HFFc6 (cell line): Measurements from ENCODE around the gene MSH5. TPM values are rescaled to one million over a fixed set of nuclear protein-coding genes. Genes with fewer than 3 reads are reported as not detected.

Source experiments
- DNase-seq: peaks from one replicate; pipeline ENCODE4 v3.0.0-alpha.2; 2018
- H3K27ac Mint-ChIP-seq: 2 replicates; pipeline ENCODE4 v1.8.0; 2020; ENCODE audit warnings: mild to moderate bottlenecking, mixed read lengths
- H3K27me3 Mint-ChIP-seq: 2 replicates; pipeline ENCODE4 v1.8.0; 2021; ENCODE audit warnings: mild to moderate bottlenecking, moderate library complexity, mixed read lengths; ENCODE audit not compliant: insufficient read depth
- H3K36me3 Mint-ChIP-seq: 2 replicates; pipeline ENCODE4 v1.8.0; 2021; ENCODE audit warnings: low read depth, mixed read lengths
- H3K4me1 Mint-ChIP-seq: 2 replicates; pipeline ENCODE4 v1.8.0; 2020; ENCODE audit warnings: low read depth, mixed read lengths
- H3K4me3 Mint-ChIP-seq: 2 replicates; pipeline ENCODE4 v1.8.0; 2020; ENCODE audit warnings: mild to moderate bottlenecking, moderate library complexity, mixed read lengths
- H3K9me3 Mint-ChIP-seq: 2 replicates; pipeline ENCODE4 v1.8.0; 2020; ENCODE audit warnings: mild to moderate bottlenecking, mixed read lengths
- total RNA-seq, 6 experiments: library from RNA; stranded (reverse); fragmentation: NEBNext Ultra II Directional; extraction: Animal tissue kit (Norgen Biotek cat#: 25700); gene quantifications; 2 replicates in 1 of 6; 3 replicates in 5 of 6; pipeline ENCODE4 v1.2.3, GENCODE V29; 2021
- TF ChIP-seq, protein P1 (sequence below): fragments of 200-600 bp; sonication (generic); IDR thresholded peaks from 2 replicates; pipeline ENCODE4 v1.5.0; 2021; ENCODE audit warnings: antibody characterized with exemption, mild to moderate bottlenecking

The MSH5 gene
- total RNA-seq, 6 experiments from 2014 or later: 7.4 to 14.8 (median 12.6) TPM

DNA sequence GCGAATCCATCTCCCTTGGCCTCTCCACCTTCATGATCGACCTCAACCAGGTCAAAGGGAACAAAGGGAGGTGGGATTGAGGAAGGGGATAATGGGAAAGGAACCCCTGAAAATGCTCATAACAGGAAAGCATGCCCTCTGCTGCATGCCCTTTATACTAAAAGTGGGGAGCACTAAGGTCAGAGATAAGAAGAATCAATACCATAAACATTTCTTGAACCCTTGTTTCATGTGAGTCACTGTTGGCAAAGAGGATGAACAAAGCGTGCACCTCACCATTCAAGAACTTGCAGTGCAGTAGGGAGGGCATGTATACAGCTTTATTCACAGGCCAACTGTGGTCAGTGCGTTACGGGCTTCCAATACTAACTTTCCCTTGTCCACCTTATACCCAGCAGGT lies 21.0 kb downstream of the MSH5 start:
- no peak for DNase-seq
- no peak overlapping the region for H3K27ac Mint-ChIP-seq

DNA sequence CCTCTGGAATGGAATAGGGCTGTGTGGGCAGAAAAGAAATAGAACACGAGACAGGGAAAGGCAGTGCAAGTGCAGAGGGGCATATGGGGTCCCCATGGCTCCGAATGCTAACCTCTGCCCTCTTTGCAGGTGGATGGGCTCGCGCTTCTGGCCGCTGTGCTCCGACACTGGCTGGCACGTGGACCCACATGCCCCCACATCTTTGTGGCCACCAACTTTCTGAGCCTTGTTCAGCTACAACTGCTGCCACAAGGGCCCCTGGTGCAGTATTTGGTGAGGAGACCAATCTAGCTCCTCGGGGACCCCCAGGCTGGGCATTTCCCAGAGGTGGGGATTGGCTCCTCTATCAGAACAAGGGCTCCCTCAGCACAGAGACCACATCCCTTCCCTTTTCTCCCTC lies 21.5 kb downstream of the MSH5 start:
- TF ChIP-seq, protein P1, sequence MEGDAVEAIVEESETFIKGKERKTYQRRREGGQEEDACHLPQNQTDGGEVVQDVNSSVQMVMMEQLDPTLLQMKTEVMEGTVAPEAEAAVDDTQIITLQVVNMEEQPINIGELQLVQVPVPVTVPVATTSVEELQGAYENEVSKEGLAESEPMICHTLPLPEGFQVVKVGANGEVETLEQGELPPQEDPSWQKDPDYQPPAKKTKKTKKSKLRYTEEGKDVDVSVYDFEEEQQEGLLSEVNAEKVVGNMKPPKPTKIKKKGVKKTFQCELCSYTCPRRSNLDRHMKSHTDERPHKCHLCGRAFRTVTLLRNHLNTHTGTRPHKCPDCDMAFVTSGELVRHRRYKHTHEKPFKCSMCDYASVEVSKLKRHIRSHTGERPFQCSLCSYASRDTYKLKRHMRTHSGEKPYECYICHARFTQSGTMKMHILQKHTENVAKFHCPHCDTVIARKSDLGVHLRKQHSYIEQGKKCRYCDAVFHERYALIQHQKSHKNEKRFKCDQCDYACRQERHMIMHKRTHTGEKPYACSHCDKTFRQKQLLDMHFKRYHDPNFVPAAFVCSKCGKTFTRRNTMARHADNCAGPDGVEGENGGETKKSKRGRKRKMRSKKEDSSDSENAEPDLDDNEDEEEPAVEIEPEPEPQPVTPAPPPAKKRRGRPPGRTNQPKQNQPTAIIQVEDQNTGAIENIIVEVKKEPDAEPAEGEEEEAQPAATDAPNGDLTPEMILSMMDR: no peak
- peaks cover 25% of the 10 kb centered on the region for H3K4me1 Mint-ChIP-seq
- H3K9me3 Mint-ChIP-seq: no peaks in the 10 kb centered on the region
- DNase-seq: no peak
- H3K27me3 Mint-ChIP-seq: no peaks in the 10 kb centered on the region
- no peak overlapping the region for H3K27ac Mint-ChIP-seq
- H3K36me3 Mint-ChIP-seq: peaks cover 7% of the 10 kb centered on the region; the same call in 1 of the 2 replicates
- H3K4me3 Mint-ChIP-seq: no peak overlapping the region

More for the DNA sequence above, 21.0 kb downstream of the MSH5 start:
- H3K27me3 Mint-ChIP-seq: no peaks in the 10 kb centered on the region
- no peaks in the 10 kb centered on the region for H3K9me3 Mint-ChIP-seq
- H3K36me3 Mint-ChIP-seq: peaks cover 7% of the 10 kb centered on the region; the same call in 1 of the 2 replicates
- H3K4me1 Mint-ChIP-seq: peaks cover 19% of the 10 kb centered on the region
- H3K4me3 Mint-ChIP-seq: no peak overlapping the region
- TF ChIP-seq, protein P1: no peak

DNA sequence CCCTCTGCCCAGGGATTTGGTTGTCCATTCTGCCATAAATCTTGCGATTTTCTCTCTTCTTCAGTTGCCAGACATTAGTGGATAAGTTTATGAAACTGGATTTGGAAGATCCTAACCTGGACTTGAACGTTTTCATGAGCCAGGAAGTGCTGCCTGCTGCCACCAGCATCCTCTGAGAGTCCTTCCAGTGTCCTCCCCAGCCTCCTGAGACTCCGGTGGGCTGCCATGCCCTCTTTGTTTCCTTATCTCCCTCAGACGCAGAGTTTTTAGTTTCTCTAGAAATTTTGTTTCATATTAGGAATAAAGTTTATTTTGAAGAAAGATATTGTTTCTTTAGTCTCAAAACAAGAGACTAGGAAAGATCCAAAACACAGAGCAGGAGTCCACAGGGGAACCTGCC lies 22.6 kb downstream of the MSH5 start, which contains the start of gene SAPCD1:
SAPCD1 (plus strand) TSS at position 301 of the 400 bp plus-strand sequence. CDS start 399 bp downstream, outside the sequence.
- H3K4me3 Mint-ChIP-seq: peak within 1 kb of the TSS; percentile 0; the same call in 1 of the 2 replicates
- no peak for DNase-seq
- peaks cover 29% of the 10 kb centered on the region for H3K4me1 Mint-ChIP-seq
- peak within 1 kb of the TSS; percentile 58 for H3K27ac Mint-ChIP-seq
- TF ChIP-seq, protein P1: no peak
- no peaks in the 10 kb centered on the region; the same call in 1 of the 2 replicates for H3K27me3 Mint-ChIP-seq
- peaks cover 7% of the 10 kb centered on the region; the same call in 1 of the 2 replicates for H3K36me3 Mint-ChIP-seq
- H3K9me3 Mint-ChIP-seq: no peaks in the 10 kb centered on the region

DNA sequence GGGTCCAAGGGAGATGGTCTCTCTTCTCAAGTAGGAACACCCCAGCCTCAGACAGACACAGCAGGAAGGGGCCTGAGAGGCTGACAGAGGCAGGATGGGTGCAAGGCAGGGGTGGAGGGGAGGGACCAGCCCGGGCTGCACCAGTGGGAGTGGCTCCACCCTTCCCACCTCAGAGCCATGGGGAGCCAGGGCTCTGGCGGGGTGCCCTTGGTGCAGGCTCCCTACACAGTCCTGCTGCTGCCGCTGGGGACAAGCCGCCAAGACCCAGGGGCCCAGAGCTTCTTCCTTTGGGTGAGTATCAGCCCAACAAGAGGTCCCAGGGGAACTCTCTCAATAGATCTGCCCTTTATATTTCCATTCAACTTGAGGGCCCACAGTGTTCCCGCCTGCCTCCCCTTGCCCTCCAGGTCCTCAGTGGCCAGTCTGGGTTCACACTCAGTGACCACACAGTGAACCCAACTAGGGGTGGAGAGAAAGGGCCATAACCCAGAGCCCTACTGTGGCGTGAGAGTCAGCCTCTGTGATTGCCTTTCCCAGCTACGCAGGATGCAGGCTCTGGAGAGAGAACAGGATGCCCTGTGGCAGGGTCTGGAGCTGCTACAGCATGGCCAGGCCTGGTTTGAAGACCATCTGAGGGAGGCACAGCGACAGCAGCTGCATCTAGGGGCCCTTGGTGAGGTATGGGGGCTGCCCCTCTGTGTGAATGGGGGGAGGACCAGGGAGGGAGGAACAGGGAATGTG lies 23.2 kb downstream of the MSH5 start:
- Mint-ChIP-seq H3K36me3 (peaks cover 7% of the 10 kb centered on the region; the same call in 1 of the 2 replicates), H3K4me1 (peaks cover 29% of the 10 kb centered on the region), H3K27me3 (no peaks in the 10 kb centered on the region; the same call in 1 of the 2 replicates), H3K27ac (peak overlapping the region; percentile 58), H3K4me3 (peak overlapping the region; percentile 0; the same call in 1 of the 2 replicates), H3K9me3 (no peaks in the 10 kb centered on the region)
- no peak for DNase-seq
- TF ChIP-seq, protein P1: no peak

DNA sequence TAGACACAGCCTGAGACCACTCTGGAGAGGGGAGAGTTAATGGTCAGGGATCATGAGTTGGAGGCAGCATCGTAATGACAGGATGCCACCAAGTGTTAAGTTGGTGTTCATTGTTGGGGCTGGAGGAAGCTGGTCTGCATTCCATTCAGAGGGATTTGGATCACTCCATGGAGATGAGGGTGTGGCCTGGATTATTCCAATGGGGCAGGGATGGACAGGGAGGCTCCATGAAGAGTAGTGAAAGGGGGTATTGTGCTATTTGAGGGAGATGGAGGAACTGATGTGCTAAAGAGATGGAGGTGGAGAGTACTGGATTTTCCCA lies 23.8 kb downstream of the MSH5 start:
- TF ChIP-seq, protein P1: no peak
- Mint-ChIP-seq H3K36me3 (peaks cover 7% of the 10 kb centered on the region; the same call in 1 of the 2 replicates), H3K9me3 (no peaks in the 10 kb centered on the region), H3K4me3 (peak overlapping the region; percentile 0; the same call in 1 of the 2 replicates), H3K27ac (peak overlapping the region; percentile 58), H3K27me3 (no peaks in the 10 kb centered on the region; the same call in 1 of the 2 replicates), H3K4me1 (peaks cover 29% of the 10 kb centered on the region)
- DNase-seq: peak; percentile 73
